DOHH2 (cell line): ENCODE results near the gene MED4.

Experiments used
- EZH2phosphoT487 ChIP-seq: fragments of 200-600 bp; sonication (generic); IDR thresholded peaks from 2 replicates; pipeline ENCODE4 v1.6.1; 2017; ENCODE audit warnings: borderline replicate concordance, mild to moderate bottlenecking, antibody characterized with exemption, low read length, moderate library complexity, mixed read lengths
- TF ChIP-seq, protein P1 (sequence below): fragments of 200-600 bp; sonication (generic); IDR thresholded peaks from one replicate; pipeline ENCODE4 v1.5.1; 2014; ENCODE audit warnings: antibody characterized with exemption, mild to moderate bottlenecking, low read depth, low read length; ENCODE audit not compliant: poor library complexity, severe bottlenecking

DNA sequence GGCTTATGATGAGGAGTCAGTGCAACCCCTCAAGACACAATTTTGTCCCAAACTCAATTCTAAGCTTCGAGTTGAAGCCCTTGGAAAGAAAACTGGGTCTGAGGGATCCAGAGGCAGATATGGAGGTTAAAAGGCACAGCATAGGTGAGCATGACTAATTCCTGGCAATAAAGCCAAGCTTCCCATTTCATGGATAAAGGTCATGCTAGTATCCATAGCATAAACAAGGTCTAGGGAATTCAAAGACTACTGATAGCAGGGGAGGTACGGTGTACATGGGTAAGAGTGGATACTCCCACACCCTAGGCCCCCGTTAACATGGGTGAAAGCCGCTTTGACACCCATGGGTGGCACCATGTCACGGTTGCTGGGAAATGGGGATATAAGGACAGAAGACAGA, 24.0 kb downstream of the MED4 start:
- TF ChIP-seq, protein P1, sequence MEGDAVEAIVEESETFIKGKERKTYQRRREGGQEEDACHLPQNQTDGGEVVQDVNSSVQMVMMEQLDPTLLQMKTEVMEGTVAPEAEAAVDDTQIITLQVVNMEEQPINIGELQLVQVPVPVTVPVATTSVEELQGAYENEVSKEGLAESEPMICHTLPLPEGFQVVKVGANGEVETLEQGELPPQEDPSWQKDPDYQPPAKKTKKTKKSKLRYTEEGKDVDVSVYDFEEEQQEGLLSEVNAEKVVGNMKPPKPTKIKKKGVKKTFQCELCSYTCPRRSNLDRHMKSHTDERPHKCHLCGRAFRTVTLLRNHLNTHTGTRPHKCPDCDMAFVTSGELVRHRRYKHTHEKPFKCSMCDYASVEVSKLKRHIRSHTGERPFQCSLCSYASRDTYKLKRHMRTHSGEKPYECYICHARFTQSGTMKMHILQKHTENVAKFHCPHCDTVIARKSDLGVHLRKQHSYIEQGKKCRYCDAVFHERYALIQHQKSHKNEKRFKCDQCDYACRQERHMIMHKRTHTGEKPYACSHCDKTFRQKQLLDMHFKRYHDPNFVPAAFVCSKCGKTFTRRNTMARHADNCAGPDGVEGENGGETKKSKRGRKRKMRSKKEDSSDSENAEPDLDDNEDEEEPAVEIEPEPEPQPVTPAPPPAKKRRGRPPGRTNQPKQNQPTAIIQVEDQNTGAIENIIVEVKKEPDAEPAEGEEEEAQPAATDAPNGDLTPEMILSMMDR, result no peak
- TF ChIP-seq EZH2phosphoT487, result no peak
